Measurements from ENCODE around the gene UBP1.
"Not testable (repeated sequence)": the region's sequence is repeated elsewhere in the genome, so short reads cannot be mapped to it uniquely, and the experiment has no call there.

Gene UBP1, protein sequence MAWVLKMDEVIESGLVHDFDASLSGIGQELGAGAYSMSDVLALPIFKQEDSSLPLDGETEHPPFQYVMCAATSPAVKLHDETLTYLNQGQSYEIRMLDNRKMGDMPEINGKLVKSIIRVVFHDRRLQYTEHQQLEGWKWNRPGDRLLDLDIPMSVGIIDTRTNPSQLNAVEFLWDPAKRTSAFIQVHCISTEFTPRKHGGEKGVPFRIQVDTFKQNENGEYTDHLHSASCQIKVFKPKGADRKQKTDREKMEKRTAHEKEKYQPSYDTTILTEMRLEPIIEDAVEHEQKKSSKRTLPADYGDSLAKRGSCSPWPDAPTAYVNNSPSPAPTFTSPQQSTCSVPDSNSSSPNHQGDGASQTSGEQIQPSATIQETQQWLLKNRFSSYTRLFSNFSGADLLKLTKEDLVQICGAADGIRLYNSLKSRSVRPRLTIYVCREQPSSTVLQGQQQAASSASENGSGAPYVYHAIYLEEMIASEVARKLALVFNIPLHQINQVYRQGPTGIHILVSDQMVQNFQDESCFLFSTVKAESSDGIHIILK

DNA sequence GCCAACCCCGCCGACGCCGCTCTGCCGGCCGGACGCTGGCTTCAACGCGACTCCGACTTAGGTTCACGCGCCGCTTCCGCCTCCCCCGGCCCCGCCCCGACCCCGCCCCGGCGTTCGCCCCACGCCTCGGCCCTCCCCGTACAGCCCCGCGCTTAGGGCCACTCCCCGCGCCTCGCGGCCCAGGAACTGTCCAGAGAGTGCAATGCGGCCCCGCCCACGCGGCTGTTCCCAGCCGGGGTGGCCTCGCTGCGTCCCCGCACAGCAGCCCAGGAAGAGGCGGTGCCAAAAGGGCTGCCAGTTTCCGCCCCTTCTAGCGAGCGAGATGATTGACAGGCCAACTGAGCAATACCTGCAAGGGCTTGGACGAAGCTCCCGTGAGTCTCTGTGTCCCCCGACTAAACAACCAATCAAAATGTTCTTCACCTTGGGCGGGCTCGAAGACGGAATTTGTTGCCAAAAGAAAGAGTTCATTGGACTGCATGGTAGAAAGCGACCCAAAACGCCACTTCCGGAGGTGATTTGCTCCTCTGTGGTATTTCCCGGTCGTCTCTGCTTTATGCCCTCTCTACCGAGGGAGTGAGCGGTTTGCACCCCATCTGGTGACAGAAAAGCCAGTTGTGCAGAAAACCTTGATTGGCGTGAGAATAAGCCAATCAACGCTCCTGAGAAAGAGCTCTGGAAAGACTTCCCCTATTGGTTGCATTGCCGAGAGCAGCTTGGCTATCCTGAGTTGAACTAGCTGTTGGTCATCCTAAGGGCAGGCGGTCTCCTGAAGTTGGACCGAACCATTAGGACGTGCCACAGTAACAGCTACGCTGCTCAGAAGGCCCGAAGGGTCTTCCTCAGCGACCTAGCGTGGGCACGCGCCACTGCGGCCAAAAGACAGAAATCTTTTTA, at the start of gene UBP1:
UBP1 (minus strand) TSS at position 78 of the 897 bp plus-strand sequence. CDS start 557 bp downstream, outside the sequence.
- peak; percentile 95 for DNase-seq

DNA sequence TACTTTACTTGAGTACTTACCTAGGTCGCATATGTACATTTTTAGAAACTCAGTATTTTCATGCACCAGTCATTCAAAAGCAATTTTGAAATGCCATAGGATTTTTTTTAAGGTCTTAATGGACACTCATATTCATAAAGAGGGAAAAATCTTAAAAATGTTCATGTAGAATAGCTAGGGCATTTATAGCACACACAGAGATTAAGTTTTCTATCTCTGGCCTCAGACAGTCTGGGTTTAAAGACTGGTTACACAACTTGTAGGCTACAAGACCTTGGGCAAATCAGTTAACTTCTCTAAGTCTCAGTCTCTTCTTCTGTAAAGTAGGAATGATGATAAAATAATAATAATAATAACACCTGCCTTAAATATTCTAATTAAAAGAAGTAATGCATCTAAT, 48.5 kb upstream of the UBP1 start:
- no peak for DNase-seq

DNA sequence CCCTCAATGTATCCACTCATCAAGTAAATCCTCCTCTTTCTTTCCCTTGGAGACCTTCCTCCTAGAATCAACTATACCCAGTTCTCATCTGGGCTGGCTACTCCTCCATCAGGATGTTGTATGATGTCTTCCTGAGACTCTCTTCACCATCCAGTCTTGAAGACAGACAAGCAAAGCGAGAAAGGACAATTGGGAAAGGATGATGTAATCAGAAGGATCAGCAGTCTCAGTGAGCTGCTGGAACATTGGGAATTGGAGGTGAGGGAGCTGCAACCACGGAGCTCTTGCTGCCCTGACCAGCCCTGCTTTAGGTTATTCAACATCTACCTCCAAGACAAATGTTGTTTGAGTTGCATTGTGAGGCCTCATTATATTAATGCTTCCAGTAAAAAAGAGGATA, 48.0 kb upstream of the UBP1 start:
- DNase-seq, result no peak

DNA sequence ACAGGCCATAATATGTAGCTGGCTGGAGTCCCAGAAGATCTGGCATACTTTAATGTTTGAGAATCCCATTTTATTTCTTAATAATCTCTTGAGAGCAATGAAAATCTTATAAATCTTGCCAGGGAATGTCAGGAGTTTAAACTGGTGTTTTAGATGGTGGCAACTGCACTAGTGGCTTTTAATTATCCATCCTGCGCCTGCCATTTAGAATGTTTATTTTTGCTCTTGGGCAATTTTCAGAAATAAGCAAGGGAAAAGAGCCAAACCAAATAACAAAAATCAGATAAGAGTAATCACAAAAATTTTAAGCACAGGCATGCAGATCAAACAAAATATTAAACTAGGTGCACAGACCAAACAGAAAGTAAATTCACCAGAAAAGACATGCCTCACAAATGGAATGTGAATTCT, 41.9 kb upstream of the UBP1 start:
- no peak for DNase-seq

DNA sequence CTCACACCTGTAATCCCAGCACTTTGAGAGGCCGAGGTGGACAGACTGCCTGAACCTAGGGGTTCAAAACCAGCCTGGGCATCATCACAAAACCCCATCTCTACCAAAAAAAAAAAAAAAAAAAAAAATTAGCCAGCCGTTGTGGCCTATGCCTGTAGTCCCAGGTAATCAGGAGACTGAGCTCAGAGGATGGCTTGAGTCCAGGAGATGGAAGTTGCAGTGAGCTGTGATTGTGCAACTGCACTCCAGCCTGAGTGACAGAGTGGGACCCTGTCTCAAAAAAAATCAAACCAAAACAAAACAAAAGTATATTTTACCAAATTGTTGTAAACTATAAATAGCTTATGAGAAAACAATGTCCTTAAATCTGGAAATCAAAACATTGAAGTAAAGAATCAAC, 34.7 kb upstream of the UBP1 start:
- DNase-seq, result no peak

DNA sequence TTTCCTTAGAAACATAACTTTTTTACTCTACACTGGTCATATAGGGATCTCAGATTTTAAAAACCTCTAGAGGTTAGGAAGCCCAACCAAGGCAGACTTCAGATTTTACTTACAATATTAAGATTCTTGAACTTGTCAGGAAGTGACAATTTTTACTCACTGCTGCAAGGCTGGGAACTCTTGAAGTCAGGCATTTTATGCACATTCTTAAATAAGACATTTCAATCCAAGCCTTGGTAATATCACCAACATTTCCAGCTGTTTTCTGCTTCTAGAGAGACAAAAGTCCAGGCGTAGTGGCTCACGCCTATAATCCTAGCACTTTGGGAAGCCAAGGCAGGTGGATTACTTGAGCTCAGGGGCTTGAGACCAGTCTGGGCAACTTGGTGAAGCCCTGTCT, 33.6 kb upstream of the UBP1 start:
- DNase-seq, result no peak

DNA sequence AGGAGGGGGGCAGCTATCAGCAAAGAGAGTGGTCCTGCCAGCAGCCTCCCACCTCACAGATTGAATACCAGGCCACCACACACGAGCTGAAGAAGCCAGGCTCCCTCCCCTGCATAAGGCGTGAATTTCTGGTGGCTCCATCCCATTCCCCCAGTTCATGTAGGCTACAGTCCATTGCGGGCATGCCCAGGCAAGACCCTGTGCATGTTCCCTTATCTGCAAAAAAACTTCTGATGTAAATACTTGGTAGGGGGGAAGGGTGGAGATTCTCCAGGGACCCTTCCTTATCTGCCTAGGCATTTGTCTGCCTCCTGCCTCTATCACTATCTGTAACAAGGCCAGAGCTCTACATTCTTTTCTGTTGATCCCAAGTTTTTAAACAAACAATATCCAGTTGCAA, 27.6 kb upstream of the UBP1 start:
- DNase-seq, result no peak

DNA sequence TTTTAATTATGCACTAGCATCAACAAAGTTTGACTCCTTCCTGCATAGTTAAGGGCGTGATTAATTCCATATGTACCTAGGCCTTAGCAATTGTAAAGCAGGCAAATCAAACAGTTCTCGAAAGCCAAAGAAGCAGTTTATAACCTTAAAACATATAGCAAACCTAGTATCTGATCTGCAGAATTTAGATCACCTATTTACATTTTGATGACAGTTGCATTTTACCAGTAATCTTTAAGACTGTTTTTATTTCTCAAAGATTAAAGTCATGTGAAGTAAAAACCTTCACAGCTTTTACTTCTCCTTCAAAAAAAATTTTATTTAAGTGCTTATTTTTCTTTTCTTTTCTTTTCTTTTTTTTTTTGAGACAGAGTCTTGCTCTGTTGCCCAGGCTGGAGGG, 20.9 kb upstream of the UBP1 start:
- no peak for DNase-seq

DNA sequence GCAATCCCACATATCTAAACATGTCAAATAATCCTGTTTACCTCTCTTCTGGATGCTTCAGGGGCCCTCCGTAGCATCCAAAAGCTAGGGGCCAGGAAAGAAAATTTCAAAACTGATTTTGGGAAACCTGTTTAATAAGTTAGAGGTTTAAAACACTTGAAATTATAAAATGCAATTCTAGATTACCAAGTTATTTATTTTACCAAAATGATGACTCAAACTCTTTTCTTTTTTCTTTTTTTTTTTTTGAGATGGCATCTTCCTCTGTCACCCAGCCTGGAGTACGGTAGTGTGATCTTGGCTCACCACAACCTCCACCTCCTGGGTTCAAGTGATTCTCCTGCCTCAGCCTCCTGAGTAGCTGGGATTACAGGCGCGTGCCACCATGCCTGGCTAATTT, 19.4 kb upstream of the UBP1 start:
- DNase-seq, result not testable (repeated sequence)

DNA sequence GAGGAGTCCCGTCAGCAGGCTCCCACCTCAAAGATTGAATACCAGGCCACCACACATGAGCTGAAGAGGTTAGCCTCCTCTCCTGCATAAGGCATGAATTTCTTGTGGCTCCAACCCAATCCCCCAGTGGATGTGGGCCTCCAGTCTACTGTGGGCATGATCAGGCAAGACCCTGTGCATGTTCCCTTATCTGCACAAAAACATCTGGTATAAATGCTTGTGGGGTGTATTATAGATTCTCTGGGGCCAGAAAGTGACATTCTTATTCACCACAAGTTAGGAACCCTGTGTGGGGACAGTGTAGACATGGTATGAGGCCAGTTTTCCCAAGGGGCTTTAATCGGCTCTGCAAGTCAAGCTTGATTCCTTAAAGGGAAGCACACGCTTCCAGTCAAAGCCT, 18.2 kb upstream of the UBP1 start:
- no peak for DNase-seq

DNA sequence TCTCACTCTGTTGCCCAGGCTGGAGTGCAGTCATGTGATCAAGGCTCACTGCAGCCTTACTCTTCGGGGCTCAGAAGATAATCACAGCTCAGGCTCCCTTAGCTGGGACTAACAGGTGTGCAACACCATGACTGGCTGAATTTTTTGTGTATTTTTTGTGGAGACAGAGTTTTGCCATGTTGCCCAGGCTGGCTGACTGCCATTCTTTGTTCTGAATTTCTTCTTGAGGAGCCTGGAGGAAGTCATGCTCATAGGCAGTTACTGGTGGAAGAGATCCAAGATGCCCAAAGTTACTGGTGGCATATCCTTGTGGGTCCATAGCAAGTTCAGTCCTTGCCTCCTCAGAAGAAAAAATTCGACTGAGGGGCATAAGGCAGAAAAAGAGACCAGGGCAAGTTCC, 16.6 kb upstream of the UBP1 start:
- DNase-seq, result no peak

DNA sequence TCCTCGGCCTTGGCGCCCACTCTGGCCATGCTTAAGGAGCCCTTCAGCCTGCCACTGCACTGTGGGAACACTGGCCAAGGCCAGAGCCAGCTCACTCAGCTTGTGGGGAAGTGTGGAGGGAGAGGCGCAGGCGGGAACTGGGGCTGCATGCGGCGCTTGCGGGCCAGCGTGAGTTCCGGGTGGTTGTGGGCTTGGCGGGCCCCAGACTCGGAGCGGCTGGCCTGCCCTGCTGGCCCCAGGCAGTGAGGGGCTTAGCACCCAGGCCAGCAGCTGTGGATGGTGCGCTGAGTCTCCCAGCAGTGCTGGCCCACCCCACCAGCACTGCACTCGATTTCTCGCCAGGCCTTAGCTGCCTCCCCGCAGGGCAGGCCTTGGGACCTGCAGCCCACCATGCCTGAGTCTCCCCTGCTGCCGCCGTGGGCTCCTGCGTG, 13.1 kb upstream of the UBP1 start:
- DNase-seq, result no peak

DNA sequence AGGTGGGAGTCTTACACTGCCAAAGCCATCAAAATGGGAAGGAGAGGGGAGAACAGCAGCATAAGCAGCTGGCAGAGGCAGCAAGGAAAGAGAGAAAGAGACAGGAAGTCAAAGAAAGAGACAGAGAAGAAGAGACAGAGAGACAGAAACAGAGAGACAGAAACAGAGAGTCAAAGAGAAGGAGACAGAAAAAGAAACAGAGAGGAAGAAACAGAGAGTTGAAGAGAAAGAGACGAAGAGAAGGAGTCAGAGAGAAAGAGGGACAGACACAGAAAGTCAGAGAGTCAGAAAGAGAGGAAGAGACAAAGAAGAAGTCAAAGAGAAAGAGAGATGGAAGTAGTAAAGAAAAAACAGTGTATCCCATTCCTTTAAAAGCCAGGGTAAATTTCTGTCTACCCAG, 11.8 kb upstream of the UBP1 start:
- DNase-seq, result not testable (repeated sequence)

DNA sequence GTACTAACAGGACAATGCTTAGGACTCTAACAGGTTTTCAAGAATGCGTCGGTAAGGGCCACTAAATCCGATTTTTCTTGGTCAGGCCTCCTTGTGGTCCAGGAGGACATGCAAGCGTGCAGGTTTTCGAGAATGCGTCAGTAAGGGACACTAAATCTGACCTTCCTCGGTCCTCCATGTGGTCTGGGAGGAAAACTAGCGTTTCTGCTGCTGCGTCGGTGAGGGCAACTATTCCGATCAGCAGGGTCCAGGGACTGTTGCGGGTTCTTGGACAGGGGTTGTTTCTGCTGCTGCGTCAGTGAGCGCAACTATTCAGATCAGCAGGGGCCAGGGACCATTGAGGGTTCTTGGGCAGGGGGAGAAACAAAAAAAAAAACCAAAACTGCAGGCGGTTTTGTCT, 7.8 kb upstream of the UBP1 start:
- DNase-seq, result no peak

DNA sequence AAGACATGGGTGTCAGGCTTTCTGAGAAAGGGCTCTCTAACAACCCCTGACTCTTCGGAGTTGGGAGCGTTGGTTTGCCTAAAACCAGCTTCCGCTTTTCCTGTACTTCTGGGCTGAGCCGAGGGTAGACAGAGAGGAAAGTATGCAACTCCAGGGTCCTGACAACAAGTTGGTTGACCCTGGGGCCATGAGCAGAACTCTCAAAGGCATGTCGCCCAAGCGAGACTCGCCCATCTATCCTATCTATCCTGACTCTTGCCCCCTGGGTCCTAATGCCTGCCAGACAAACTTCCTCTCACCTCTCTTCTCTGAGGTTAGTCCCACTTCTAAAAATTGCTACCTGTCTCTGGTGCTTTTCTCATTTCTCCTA, 7.0 kb upstream of the UBP1 start:
- not testable (repeated sequence) for DNase-seq

DNA sequence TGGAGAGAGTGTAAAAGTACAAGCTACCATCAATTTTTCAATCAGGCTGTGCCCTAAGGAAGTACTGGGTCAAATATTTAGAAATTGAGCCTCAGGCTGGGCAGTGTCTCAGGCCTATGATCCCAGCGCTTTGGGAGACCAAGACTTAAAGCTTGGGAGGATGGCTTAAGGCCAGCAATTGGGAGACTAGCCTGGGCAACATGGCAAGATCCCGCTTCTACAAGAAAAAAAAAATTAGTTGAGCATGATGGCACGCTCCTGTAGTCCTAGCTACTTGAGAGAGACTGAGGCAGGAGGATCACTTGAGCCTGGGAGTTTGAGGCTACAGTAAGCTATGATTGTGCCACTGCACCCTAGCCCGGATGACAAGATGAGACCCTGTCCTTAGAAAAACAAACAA, 2.0 kb upstream of the UBP1 start:
- no peak for DNase-seq

DNA sequence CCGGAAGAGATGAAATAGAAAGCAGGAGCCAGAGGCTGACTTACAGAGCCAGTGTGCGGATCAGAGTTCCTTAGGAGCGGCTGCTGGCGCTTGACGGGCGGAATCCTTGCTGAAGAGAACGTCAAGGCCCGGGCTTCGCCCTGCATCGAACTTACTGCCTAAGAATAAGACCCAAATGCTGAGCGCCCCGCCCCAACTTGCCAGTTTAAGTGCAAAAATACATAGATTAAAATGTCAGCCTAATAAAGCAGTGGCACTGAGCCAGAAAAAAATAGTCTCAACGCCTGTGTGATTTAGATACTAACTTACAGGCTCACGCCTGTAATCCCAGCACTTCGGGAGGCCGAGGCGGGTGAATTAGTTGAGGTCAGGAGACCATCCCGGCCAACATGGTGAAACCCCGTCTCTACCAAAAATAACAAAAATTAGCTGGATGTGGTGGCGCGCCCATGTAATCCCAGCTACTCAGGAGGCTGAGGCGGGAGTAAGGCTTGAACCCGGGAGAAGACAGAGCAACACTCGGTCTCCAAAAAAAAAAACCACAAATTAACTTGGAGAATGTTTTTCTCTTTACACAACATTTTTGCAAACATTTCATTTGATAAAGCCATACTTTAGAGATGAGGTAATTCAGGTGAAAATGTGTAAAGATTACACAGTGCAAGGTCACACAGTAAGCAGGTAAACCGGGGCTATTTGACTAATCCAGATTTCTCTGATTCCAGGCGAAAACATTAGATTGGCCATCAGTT, 1.2 kb upstream of the UBP1 start:
- DNase-seq, result peak; percentile 34

DNA sequence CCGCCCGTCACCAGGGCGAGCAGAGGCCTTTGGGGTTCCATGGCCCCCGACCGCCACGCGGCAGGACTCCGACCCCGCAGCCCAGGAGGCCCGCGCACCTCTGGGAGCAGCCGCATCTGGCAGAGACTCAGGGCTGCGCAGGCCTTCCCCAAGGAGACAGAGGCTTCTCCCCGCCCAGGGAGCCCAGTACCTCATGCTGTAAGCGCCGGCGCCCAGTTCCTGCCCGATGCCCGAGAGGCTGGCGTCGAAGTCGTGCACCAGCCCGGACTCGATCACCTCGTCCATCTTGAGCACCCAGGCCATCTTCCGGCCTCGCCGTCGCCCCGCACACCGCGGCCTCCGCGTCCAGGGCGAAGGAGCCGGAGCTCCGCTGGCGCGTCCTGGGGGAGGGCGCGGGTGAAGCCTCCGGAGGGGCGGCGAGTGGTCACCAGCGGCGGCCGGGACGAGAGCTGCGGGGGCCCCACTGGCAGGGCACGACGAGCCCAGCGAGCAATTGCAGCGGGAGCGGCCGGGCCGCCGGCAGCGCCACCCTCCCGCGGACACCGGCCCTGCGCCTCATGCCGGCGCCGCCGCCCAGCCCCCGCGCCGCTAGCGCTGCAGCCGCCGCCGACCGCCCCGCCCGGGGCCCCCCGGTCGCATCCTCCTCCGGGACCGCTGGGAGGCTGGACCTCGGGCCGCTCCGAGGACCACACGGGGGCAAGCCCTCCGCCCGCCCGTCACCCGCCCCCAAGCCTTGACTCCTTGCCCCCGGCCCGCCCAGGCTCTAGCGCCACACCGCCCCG, 468 bp downstream of the UBP1 start:
- no peak for DNase-seq

DNA sequence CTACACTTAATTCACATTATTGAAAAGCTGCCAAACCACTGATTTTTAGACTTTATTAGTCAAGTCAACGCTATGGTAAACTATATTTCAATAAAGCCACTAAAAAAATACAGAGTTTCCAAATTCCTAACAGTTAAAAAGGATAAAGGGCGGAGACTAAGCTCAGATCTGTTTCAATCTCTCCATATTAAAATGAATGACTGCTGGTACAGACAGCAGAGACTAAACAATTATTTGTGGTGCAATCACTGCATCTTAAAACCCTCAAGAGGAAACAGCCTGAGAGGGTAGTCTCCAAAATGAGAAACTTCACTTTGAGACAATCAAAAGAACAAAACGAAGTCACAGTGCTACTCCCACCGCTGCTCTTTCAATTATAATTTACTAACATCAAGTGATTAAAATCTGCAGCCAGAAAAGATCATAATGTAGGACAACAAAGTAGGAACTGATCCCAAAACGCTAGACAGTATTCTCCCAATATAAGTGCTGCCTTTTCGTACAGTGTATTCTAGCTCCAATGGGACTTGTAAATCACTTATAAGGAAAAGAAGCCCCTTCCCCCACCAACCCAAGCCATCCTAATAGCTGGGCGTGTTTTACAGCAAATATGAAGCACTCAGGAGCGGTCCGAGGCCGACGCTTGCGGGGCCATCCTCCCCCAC, 1.2 kb downstream of the UBP1 start:
- DNase-seq, result no peak

DNA sequence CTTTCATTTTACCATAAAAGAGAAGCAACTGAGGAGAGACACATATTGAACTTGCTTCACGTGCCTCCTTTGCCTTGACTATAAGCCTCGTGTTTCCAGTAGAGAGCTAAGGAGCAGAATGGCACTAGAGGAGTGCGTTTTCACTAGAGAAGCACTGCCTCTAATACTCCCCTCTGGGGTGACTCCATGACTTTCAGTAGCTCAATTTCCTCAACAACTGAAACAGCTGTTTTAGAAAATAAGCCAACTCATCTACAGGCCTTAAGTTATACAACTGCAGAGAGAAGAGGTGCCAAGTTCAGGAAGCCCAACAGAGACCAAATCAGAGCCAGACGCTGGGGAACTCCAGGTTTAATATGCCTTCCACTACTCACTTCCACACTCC, 1.9 kb downstream of the UBP1 start:
- no peak for DNase-seq

DNA sequence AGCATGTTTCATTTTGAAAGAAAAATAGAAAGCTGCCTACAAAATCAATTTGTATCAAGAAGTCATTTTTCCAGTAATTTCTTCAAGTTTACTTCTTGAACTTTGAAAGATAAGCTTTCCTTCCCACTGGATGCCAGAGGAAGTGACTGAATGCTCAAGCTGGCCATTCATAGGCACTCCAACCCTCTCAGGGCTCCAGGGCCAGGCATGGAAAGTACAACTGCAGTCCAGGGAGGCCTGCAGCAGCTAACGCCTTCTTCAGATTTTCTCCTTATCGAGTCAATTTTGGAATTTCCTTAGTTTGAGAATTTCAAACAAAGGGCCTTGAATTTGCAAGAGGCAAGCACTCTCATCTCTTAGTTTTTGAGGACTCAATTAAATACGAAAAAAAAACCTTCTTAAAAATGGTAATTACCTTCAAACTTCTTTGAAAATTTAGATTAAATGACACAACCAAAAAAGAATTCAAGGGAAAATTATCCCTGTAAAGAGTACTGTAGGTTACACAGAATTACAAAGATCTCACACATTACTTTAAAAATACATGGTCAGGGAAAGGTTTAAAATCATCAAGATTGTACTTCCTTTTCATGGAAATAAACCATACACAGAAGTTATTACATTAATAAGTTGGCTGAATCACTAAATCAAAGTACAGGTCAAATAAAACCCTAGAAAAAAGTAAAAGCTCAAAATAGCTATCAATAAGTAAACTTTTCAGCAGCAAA, 2.5 kb downstream of the UBP1 start:
- no peak for DNase-seq
